Measurements from ENCODE around the gene NUDC. TPM values are rescaled to one million over a fixed set of nuclear protein-coding genes. Genes with fewer than 3 reads are reported as not detected.

NUDC gene
- total and polyA plus RNA-seq, 2 of the 13 experiments (the other 11 are each of a cell fraction or from before 2014, with no cell fraction given), result 34.7 to 104 TPM

DNA sequence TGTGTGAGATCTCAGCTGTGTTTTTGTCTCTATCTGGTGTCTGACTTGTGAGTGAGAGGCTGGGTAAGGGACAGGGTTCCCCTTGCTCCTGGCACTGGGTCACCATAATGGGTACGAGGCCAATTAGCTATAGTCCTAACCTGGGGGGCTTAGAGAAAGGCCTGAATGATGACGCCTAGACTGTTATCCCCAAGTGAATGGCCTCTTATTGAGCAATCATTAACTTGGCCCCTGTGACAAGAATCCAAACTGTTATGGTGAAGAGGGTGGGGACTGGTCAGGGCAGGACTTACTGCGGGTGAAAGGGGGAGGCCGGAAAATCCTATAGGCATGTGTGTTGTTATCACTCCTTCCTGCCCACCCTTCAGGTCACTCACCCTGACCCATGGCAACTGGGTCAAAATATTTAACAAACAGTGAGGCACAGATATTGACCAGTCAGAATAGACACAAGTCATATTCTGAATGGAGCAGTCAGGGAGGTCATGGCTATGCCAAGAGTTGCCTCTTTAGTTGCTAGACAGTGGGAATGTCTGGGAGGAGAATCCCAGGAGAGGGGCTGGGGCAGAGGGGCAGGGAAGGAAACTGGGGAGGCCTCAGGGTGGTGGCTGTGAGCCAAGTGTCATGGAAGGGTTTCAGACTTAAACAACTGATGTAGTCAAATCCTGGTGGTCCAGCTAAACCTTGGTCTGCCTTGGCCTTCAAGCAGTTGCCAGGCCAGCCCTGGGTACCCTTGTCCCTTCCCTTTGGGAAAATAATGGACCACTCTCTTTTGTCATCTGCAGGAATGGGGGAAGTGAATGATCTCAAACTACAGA lies 11.0 kb upstream of the NUDC start (continued):
- TF ChIP-seq HMGXB3 (CRISPR knock-in tag; IDR thresholded peaks at IDR 0.05; ENCODE audit: borderline replicate concordance) (peak; percentile 82), ZNF207 (IDR thresholded peaks at IDR 0.05; ENCODE audit: borderline replicate concordance) (no peak), ZNF782 (CRISPR knock-in tag; IDR thresholded peaks at IDR 0.05; ENCODE audit: borderline replicate concordance) (no peak), MAF1 (CRISPR knock-in tag; IDR thresholded peaks at IDR 0.05; ENCODE audit: borderline replicate concordance) (no peak; the same call in 1 of the 2 replicates), HDAC2 (CRISPR knock-in tag; IDR thresholded peaks at IDR 0.05) (peak; percentile 92), ZNF784 (CRISPR knock-in tag; IDR thresholded peaks at IDR 0.05; ENCODE audit: borderline replicate concordance) (no peak), ZNF674 (CRISPR knock-in tag; IDR thresholded peaks at IDR 0.05; ENCODE audit: low read depth) (no peak), ZNF816 (CRISPR knock-in tag; IDR thresholded peaks at IDR 0.05; ENCODE audit: borderline replicate concordance) (no peak), KDM4B (CRISPR knock-in tag; IDR thresholded peaks at IDR 0.05) (no peak; the same call in none of the 2 replicates), DNMT3B (CRISPR knock-in tag; conservative IDR thresholded peaks at IDR 0.05) (peak; percentile 85; the same call in 1 of the 2 replicates), TOPORS (CRISPR knock-in tag; IDR thresholded peaks at IDR 0.05) (peak; percentile 43; the same call in 1 of the 2 replicates), ZNF563 (CRISPR knock-in tag; IDR thresholded peaks at IDR 0.05) (no peak; the same call in 1 of the 2 replicates), NR2F6 (IDR thresholded peaks at IDR 0.05) (peak; percentile 97), NR2F6 (CRISPR knock-in tag; IDR thresholded peaks at IDR 0.05) (peak; percentile 98), SP1 (IDR thresholded peaks at IDR 0.05) (no peak), SP1 (CRISPR knock-in tag; IDR thresholded peaks at IDR 0.05) (no peak), ZFYVE20 (CRISPR knock-in tag; IDR thresholded peaks at IDR 0.05; ENCODE audit: borderline replicate concordance, low read depth) (no peak), NPAS2 (CRISPR knock-in tag; IDR thresholded peaks at IDR 0.05; ENCODE audit: borderline replicate concordance) (no peak), DBP (CRISPR knock-in tag; IDR thresholded peaks at IDR 0.05; ENCODE audit: not compliant biosample characterization) (no peak)
- TF ChIP-seq, protein P1, sequence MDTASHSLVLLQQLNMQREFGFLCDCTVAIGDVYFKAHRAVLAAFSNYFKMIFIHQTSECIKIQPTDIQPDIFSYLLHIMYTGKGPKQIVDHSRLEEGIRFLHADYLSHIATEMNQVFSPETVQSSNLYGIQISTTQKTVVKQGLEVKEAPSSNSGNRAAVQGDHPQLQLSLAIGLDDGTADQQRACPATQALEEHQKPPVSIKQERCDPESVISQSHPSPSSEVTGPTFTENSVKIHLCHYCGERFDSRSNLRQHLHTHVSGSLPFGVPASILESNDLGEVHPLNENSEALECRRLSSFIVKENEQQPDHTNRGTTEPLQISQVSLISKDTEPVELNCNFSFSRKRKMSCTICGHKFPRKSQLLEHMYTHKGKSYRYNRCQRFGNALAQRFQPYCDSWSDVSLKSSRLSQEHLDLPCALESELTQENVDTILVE (CRISPR knock-in tag; IDR thresholded peaks at IDR 0.05), result peak; percentile 69; the same call in 1 of the 2 replicates
- TF ChIP-seq, protein P2, sequence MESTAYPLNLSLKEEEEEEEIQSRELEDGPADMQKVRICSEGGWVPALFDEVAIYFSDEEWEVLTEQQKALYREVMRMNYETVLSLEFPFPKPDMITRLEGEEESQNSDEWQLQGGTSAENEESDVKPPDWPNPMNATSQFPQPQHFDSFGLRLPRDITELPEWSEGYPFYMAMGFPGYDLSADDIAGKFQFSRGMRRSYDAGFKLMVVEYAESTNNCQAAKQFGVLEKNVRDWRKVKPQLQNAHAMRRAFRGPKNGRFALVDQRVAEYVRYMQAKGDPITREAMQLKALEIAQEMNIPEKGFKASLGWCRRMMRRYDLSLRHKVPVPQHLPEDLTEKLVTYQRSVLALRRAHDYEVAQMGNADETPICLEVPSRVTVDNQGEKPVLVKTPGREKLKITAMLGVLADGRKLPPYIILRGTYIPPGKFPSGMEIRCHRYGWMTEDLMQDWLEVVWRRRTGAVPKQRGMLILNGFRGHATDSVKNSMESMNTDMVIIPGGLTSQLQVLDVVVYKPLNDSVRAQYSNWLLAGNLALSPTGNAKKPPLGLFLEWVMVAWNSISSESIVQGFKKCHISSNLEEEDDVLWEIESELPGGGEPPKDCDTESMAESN (CRISPR knock-in tag; conservative IDR thresholded peaks at IDR 0.05), result peak; percentile 26; the same call in 1 of the 2 replicates

Measured in HepG2 (cell line).